SK-MEL-5 (cell line): ENCODE measurements around the gene CHRM2. TPM values are rescaled to one million over a fixed set of nuclear protein-coding genes. Genes with fewer than 3 reads are reported as not detected.

Experiments used
- DNase-seq: peaks from one replicate; pipeline ENCODE4 v3.0.0-alpha.2; 2016; ENCODE audit warnings: low read depth, low spot score
- in situ Hi-C: cut with HindIII; loops from 2 replicates; pipeline ENCODE4 v1.10.0; 2016; ENCODE audit warnings: low sequenced_read_pairs, high pct_unique_total_duplicates, low pct_unique_long_range_greater_than_20kb
- total RNA-seq: library from RNA; depleted of rRNA; stranded (reverse); fragments of >200 nt; shearing (Covaris generic); gene quantifications from 2 replicates; pipeline ENCODE4 v1.2.3, GENCODE V29; 2014

Gene CHRM2
- total RNA-seq, 1 experiment from 2014 or later, result 0.05 TPM

- DNase-seq, result no peak
- in situ Hi-C loops, result no loop called here
These were observed 72.5 kb downstream of the CHRM2 start for GRCh38 chr7:136940917-136941316.

- in situ Hi-C loops, result no loop called here
- no peak for DNase-seq
These were observed 73.4 kb downstream of the CHRM2 start for GRCh38 chr7:136941816-136942215.

GRCh38 chr7:136942401-136942800 is 73.9 kb downstream of the CHRM2 start:
- in situ Hi-C loops, result no loop called here
- DNase-seq, result no peak

GRCh38 chr7:136942994-136943393 is 74.5 kb downstream of the CHRM2 start:
- in situ Hi-C loops, result no loop called here
- no peak for DNase-seq

GRCh38 chr7:136947347-136947746 is 78.9 kb downstream of the CHRM2 start:
- DNase-seq, result no peak
- in situ Hi-C loops, result no loop called here

GRCh38 chr7:136950331-136950730 is 81.9 kb downstream of the CHRM2 start:
- in situ Hi-C loops, result no loop called here
- DNase-seq, result no peak

GRCh38 chr7:136953386-136953785 is 84.9 kb downstream of the CHRM2 start:
- no peak for DNase-seq
- in situ Hi-C loops, result no loop called here

- no peak for DNase-seq
These were observed 87.8 kb downstream of the CHRM2 start for GRCh38 chr7:136956232-136956631.

GRCh38 chr7:136956671-136957070 is 88.2 kb downstream of the CHRM2 start:
- in situ Hi-C loops, result no loop called here
- DNase-seq, result no peak

More at GRCh38 chr7:136956232-136956631, 87.8 kb downstream of the CHRM2 start:
- in situ Hi-C loops, result no loop called here

- in situ Hi-C loops, result no loop called here
- no peak for DNase-seq
These were observed 88.9 kb downstream of the CHRM2 start for GRCh38 chr7:136957391-136957790.

- in situ Hi-C loops, result no loop called here
These were observed 89.6 kb downstream of the CHRM2 start for GRCh38 chr7:136958016-136958415.

GRCh38 chr7:136964347-136964746 is 95.9 kb downstream of the CHRM2 start:
- DNase-seq, result no peak
- in situ Hi-C loops, result no loop called here

More at GRCh38 chr7:136958016-136958415, 89.6 kb downstream of the CHRM2 start:
- DNase-seq, result no peak

- no peak for DNase-seq
- in situ Hi-C loops, result no loop called here
These were observed 98.4 kb downstream of the CHRM2 start for GRCh38 chr7:136966825-136967224.

GRCh38 chr7:136969761-136970160 is 101.3 kb downstream of the CHRM2 start:
- in situ Hi-C loops, result no loop called here
- no peak for DNase-seq

GRCh38 chr7:136971776-136972175 is 103.3 kb downstream of the CHRM2 start:
- DNase-seq, result peak; percentile 14
- in situ Hi-C loops, result no loop called here

- in situ Hi-C loops, result no loop called here
- DNase-seq, result no peak
These were observed 108.2 kb downstream of the CHRM2 start for GRCh38 chr7:136976504-136977251.

GRCh38 chr7:136993377-136993776 is 124.9 kb downstream of the CHRM2 start:
- DNase-seq, result no peak
- in situ Hi-C loops, result no loop called here

GRCh38 chr7:136997735-136998134 is 129.3 kb downstream of the CHRM2 start:
- in situ Hi-C loops, result no loop called here
- no peak for DNase-seq

GRCh38 chr7:136998495-136998894 is 130.0 kb downstream of the CHRM2 start:
- DNase-seq, result no peak
- in situ Hi-C loops, result no loop called here

- no peak for DNase-seq
- in situ Hi-C loops, result no loop called here
These were observed 132.2 kb downstream of the CHRM2 start for GRCh38 chr7:137000621-137001020.
